GM12878 (cell line): ENCODE data around the gene OTUB1. TPM values are rescaled to one million over a fixed set of nuclear protein-coding genes. Genes with fewer than 3 reads are reported as not detected.
A peak's percentile ranks its signal among the peaks of the same experiment; 100 is the strongest.

Experiments
- CBX3 ChIP-seq: fragments of 200-600 bp; sonication (generic); IDR thresholded peaks from 2 replicates; pipeline ENCODE4 v1.6.1; 2016; ENCODE audit warnings: low read depth, borderline replicate concordance
- CBX5 ChIP-seq: sonication (generic); IDR thresholded peaks from 2 replicates; pipeline ENCODE4 v1.6.1; 2016; ENCODE audit warnings: low read depth, moderate library complexity, mild to moderate bottlenecking, inconsistent platforms
- CHD2 ChIP-seq: IDR thresholded peaks from 2 replicates; pipeline ENCODE4 v1.6.1; 2011; ENCODE audit warnings: low read depth, low read length, improper control_type of control experiment, borderline replicate concordance
- IRF4 ChIP-seq: IDR thresholded peaks from 2 replicates; pipeline ENCODE4 v1.6.1; 2011; ENCODE audit warnings: low read depth, low read length
- JUND ChIP-seq: IDR thresholded peaks from 2 replicates; pipeline ENCODE4 v1.6.1; 2012; ENCODE audit warnings: low read depth, mild to moderate bottlenecking, low read length, improper control_type of control experiment, moderate library complexity
- POLR2AphosphoS5 ChIP-seq: IDR thresholded peaks from 2 replicates; pipeline ENCODE4 v1.6.1; 2011; ENCODE audit warnings: mild to moderate bottlenecking, low read length, inconsistent platforms
- SIX5 ChIP-seq: IDR thresholded peaks from 2 replicates; pipeline ENCODE4 v1.6.1; 2011; ENCODE audit warnings: mild to moderate bottlenecking, low read depth, low read length, moderate library complexity; ENCODE audit not compliant: severe bottlenecking
- TAF1 ChIP-seq: IDR thresholded peaks from 2 replicates; pipeline ENCODE4 v1.6.1; 2011; ENCODE audit warnings: mild to moderate bottlenecking, low read depth, low read length, borderline replicate concordance
- YBX1 ChIP-seq: fragments of 450-650 bp; IDR thresholded peaks from 2 replicates; pipeline ENCODE4 v1.6.1; 2016; ENCODE audit warnings: antibody characterized with exemption
- polyA plus RNA-seq, 11 experiments: library from polyadenylated mRNA; depleted of rRNA in 4 of 11; unstranded in 6 of 11; stranded (reverse) in 5 of 11; fragments of >200 nt; fragmentation: Nextera tagmentation in 4 of 11; fragmentation: Illumina TruSeq in 1 of 11; extraction: Ambion mirVana in 4 of 11; extraction: Trizol in 1 of 11; gene quantifications; 1 replicate in 1 of 11; 2 replicates in 10 of 11; pipeline versions ENCODE4 v1.2.1 to v1.2.3, GENCODE V29; 2011 to 2016; ENCODE audit warnings: inconsistent platforms in 2 of 11, missing spikeins in 2 of 11, low read depth in 1 of 11
- total RNA-seq, 4 experiments: library from RNA; depleted of rRNA in 3 of 4; stranded (reverse); fragments of >200 nt in 3 of 4; fragmentation: Illumina TruSeq in 1 of 4; extraction: Trizol in 1 of 4; gene quantifications; 2 replicates each; pipeline versions ENCODE4 v1.2.1 to v1.2.3, GENCODE V29; 2013 to 2021
- TF ChIP-seq, protein P1 (sequence below): fragments of 450-650 bp; IDR thresholded peaks from 2 replicates; pipeline ENCODE4 v1.6.1; 2017; ENCODE audit warnings: mild to moderate bottlenecking, moderate library complexity
- TF ChIP-seq, protein P2 (sequence below): fragments of 450-650 bp; IDR thresholded peaks from 2 replicates; pipeline ENCODE4 v1.6.1; 2017; ENCODE audit warnings: mild to moderate bottlenecking
- TF ChIP-seq, protein P3 (sequence below): IDR thresholded peaks from 2 replicates; pipeline ENCODE4 v1.6.1; 2012; ENCODE audit warnings: mild to moderate bottlenecking, low read depth, low read length
- TF ChIP-seq, protein P4 (sequence below): fragments of 450-650 bp; IDR thresholded peaks from 2 replicates; pipeline ENCODE4 v1.6.1; 2016; ENCODE audit warnings: mild to moderate bottlenecking
- TF ChIP-seq, protein P5 (sequence below): fragments of 450-650 bp; IDR thresholded peaks from 2 replicates; pipeline ENCODE4 v1.6.1; 2017; ENCODE audit warnings: antibody characterized with exemption, mild to moderate bottlenecking, moderate library complexity

The OTUB1 gene
- total and polyA plus RNA-seq, 10 of the 15 experiments (the other 5 are each of a cell fraction or from before 2014, with no cell fraction given), result 49.6 to 225 (median 131) TPM

DNA sequence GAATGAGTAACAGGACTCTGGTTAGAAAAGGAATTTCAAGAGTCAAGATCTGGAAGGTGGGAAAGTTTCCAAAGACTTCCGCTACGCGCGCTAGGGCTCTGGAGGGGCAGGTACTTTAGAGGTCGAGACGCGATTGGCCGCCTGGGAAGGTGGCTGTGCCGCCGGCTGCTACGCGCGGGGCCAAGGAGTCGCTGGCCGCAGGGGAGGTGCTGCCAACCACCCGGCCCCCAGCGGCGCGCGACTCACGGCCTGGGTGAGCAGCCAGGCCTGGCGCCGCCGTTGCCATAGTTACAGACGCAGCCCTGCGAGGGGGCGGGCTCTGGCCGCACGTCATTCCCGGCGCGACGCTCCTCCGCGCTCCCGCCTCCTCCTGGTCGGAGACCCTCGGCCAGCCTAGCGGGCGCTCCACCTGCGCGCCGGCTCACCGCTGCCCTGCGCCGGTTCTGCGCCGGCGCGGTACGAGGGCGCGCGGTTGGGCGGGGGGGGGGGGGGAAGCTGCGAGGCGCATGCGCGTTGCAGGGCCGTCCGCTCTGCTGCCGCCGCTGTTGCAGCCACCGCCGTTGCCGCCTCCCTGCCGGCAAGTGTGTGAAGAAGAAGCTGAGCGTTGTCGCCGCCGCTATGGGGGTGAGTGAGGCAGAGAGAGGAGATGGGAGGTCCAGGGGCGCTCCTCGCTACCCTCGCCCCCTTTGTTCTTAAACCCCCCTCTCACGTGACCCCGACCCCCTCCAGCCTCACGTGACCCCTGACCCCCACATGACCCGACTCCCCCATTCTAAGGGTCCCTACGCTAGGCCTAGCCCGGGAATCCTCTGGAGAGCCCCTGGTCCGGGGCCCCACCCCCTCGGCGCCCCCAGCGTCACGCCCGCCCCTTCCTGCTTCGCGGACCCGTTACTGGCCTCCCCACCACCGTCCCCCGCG, 47.5 kb upstream of the OTUB1 start, which contains the start of gene NAA40 (continued):
- TF ChIP-seq, protein P1, sequence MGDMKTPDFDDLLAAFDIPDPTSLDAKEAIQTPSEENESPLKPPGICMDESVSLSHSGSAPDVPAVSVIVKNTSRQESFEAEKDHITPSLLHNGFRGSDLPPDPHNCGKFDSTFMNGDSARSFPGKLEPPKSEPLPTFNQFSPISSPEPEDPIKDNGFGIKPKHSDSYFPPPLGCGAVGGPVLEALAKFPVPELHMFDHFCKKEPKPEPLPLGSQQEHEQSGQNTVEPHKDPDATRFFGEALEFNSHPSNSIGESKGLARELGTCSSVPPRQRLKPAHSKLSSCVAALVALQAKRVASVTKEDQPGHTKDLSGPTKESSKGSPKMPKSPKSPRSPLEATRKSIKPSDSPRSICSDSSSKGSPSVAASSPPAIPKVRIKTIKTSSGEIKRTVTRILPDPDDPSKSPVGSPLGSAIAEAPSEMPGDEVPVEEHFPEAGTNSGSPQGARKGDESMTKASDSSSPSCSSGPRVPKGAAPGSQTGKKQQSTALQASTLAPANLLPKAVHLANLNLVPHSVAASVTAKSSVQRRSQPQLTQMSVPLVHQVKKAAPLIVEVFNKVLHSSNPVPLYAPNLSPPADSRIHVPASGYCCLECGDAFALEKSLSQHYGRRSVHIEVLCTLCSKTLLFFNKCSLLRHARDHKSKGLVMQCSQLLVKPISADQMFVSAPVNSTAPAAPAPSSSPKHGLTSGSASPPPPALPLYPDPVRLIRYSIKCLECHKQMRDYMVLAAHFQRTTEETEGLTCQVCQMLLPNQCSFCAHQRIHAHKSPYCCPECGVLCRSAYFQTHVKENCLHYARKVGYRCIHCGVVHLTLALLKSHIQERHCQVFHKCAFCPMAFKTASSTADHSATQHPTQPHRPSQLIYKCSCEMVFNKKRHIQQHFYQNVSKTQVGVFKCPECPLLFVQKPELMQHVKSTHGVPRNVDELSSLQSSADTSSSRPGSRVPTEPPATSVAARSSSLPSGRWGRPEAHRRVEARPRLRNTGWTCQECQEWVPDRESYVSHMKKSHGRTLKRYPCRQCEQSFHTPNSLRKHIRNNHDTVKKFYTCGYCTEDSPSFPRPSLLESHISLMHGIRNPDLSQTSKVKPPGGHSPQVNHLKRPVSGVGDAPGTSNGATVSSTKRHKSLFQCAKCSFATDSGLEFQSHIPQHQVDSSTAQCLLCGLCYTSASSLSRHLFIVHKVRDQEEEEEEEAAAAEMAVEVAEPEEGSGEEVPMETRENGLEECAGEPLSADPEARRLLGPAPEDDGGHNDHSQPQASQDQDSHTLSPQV, result no peak
- TF ChIP-seq POLR2AphosphoS5, result no peak
- TF ChIP-seq YBX1, result no peak
- no peak for TF ChIP-seq CBX3
- TF ChIP-seq SIX5, result peak; percentile 35
- TF ChIP-seq, protein P2, sequence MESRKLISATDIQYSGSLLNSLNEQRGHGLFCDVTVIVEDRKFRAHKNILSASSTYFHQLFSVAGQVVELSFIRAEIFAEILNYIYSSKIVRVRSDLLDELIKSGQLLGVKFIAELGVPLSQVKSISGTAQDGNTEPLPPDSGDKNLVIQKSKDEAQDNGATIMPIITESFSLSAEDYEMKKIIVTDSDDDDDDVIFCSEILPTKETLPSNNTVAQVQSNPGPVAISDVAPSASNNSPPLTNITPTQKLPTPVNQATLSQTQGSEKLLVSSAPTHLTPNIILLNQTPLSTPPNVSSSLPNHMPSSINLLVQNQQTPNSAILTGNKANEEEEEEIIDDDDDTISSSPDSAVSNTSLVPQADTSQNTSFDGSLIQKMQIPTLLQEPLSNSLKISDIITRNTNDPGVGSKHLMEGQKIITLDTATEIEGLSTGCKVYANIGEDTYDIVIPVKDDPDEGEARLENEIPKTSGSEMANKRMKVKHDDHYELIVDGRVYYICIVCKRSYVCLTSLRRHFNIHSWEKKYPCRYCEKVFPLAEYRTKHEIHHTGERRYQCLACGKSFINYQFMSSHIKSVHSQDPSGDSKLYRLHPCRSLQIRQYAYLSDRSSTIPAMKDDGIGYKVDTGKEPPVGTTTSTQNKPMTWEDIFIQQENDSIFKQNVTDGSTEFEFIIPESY, result no peak
- TF ChIP-seq, protein P3, sequence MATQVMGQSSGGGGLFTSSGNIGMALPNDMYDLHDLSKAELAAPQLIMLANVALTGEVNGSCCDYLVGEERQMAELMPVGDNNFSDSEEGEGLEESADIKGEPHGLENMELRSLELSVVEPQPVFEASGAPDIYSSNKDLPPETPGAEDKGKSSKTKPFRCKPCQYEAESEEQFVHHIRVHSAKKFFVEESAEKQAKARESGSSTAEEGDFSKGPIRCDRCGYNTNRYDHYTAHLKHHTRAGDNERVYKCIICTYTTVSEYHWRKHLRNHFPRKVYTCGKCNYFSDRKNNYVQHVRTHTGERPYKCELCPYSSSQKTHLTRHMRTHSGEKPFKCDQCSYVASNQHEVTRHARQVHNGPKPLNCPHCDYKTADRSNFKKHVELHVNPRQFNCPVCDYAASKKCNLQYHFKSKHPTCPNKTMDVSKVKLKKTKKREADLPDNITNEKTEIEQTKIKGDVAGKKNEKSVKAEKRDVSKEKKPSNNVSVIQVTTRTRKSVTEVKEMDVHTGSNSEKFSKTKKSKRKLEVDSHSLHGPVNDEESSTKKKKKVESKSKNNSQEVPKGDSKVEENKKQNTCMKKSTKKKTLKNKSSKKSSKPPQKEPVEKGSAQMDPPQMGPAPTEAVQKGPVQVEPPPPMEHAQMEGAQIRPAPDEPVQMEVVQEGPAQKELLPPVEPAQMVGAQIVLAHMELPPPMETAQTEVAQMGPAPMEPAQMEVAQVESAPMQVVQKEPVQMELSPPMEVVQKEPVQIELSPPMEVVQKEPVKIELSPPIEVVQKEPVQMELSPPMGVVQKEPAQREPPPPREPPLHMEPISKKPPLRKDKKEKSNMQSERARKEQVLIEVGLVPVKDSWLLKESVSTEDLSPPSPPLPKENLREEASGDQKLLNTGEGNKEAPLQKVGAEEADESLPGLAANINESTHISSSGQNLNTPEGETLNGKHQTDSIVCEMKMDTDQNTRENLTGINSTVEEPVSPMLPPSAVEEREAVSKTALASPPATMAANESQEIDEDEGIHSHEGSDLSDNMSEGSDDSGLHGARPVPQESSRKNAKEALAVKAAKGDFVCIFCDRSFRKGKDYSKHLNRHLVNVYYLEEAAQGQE, result 0 out of 2 replicates have a peak, but pooled peaks have one; percentile 56
- TF ChIP-seq, protein P4, sequence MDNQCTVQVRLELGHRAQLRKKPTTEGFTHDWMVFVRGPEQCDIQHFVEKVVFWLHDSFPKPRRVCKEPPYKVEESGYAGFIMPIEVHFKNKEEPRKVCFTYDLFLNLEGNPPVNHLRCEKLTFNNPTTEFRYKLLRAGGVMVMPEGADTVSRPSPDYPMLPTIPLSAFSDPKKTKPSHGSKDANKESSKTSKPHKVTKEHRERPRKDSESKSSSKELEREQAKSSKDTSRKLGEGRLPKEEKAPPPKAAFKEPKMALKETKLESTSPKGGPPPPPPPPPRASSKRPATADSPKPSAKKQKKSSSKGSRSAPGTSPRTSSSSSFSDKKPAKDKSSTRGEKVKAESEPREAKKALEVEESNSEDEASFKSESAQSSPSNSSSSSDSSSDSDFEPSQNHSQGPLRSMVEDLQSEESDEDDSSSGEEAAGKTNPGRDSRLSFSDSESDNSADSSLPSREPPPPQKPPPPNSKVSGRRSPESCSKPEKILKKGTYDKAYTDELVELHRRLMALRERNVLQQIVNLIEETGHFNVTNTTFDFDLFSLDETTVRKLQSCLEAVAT, result no peak
- no peak for TF ChIP-seq CBX5
- 0 out of 2 replicates have a peak, but pooled peaks have one; percentile 37 for TF ChIP-seq TAF1
- 0 out of 2 replicates have a peak, but pooled peaks have one; percentile 34 for TF ChIP-seq IRF4
- TF ChIP-seq, protein P5, sequence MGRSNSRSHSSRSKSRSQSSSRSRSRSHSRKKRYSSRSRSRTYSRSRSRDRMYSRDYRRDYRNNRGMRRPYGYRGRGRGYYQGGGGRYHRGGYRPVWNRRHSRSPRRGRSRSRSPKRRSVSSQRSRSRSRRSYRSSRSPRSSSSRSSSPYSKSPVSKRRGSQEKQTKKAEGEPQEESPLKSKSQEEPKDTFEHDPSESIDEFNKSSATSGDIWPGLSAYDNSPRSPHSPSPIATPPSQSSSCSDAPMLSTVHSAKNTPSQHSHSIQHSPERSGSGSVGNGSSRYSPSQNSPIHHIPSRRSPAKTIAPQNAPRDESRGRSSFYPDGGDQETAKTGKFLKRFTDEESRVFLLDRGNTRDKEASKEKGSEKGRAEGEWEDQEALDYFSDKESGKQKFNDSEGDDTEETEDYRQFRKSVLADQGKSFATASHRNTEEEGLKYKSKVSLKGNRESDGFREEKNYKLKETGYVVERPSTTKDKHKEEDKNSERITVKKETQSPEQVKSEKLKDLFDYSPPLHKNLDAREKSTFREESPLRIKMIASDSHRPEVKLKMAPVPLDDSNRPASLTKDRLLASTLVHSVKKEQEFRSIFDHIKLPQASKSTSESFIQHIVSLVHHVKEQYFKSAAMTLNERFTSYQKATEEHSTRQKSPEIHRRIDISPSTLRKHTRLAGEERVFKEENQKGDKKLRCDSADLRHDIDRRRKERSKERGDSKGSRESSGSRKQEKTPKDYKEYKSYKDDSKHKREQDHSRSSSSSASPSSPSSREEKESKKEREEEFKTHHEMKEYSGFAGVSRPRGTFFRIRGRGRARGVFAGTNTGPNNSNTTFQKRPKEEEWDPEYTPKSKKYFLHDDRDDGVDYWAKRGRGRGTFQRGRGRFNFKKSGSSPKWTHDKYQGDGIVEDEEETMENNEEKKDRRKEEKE, result no peak
- peak; percentile 55; the same call in 1 of the 2 replicates for TF ChIP-seq CHD2
- no peak for TF ChIP-seq JUND
